Smooth muscle cell (in vitro differentiated cells): ENCODE results near the gene GFRA1. TPM values are rescaled to one million over a fixed set of nuclear protein-coding genes. Genes with fewer than 3 reads are reported as not detected.

Experiments
- DNase-seq: peaks from one replicate; lab custom pipeline; 2025; ENCODE audit not compliant: unreplicated experiment; lab: John Stamatoyannopoulos, UW
- H2AFZ ChIP-seq: fragments of 200-600 bp; sonication (generic); 2 replicates; pipeline ENCODE4 v1.6.0; 2016; ENCODE audit warnings: antibody characterized with exemption, low read depth, mild to moderate bottlenecking
- H3F3A ChIP-seq: fragments of 200-600 bp; sonication (generic); 2 replicates; pipeline ENCODE4 v1.6.0; 2017; ENCODE audit warnings: antibody characterized with exemption, low read depth
- H3K27ac ChIP-seq: fragments of 200-600 bp; sonication (generic); 2 replicates; pipeline ENCODE4 v1.5.1; 2016; ENCODE audit warnings: low read depth, mild to moderate bottlenecking
- H3K27me3 ChIP-seq: fragments of 200-600 bp; sonication (generic); 2 replicates; pipeline ENCODE4 v1.6.1; 2016; ENCODE audit warnings: low read depth, mild to moderate bottlenecking
- H3K36me3 ChIP-seq: fragments of 200-600 bp; sonication (generic); 2 replicates; pipeline ENCODE4 v1.5.1; 2016; ENCODE audit warnings: low read depth
- H3K4me1 ChIP-seq: fragments of 200-600 bp; sonication (generic); 2 replicates; pipeline ENCODE4 v1.5.1; 2016; ENCODE audit warnings: low read depth
- H3K4me2 ChIP-seq: fragments of 200-600 bp; sonication (generic); 2 replicates; pipeline ENCODE4 v1.6.0; 2016; ENCODE audit warnings: mild to moderate bottlenecking
- H3K4me3 ChIP-seq: fragments of 200-600 bp; sonication (generic); 2 replicates; pipeline ENCODE4 v1.5.1; 2016; ENCODE audit warnings: mild to moderate bottlenecking
- H3K79me2 ChIP-seq: fragments of 200-600 bp; sonication (generic); 2 replicates; pipeline ENCODE4 v1.6.0; 2016; ENCODE audit warnings: low read depth, mild to moderate bottlenecking
- H3K9ac ChIP-seq: fragments of 200-600 bp; sonication (generic); 2 replicates; pipeline ENCODE4 v1.6.0; 2016; ENCODE audit warnings: low read depth
- H3K9me3 ChIP-seq: fragments of 200-600 bp; sonication (generic); replicated peaks from 2 replicates; pipeline ENCODE4 v1.5.1; 2016; ENCODE audit warnings: low read depth
- H4K20me1 ChIP-seq: fragments of 200-600 bp; sonication (generic); 2 replicates; pipeline ENCODE4 v1.6.0; 2016; ENCODE audit warnings: low read depth
- CTCF ChIP-seq: fragments of 200-600 bp; sonication (generic); IDR thresholded peaks from 2 replicates; pipeline ENCODE4 v1.5.1; 2017; ENCODE audit warnings: borderline replicate concordance, mild to moderate bottlenecking, antibody characterized with exemption; ENCODE audit not compliant: insufficient read depth, poor library complexity, severe bottlenecking
- WGBS: methylation state at CpG from one replicate; pipeline ENCODE4 v1.1.7; 2016; ENCODE audit warnings: low lambda C conversion rate; 5-methylcytosine and 5-hydroxymethylcytosine counted together
- polyA plus RNA-seq: library from polyadenylated mRNA; unstranded; fragments of >200 nt; fragmentation: Nextera tagmentation; extraction: Ambion mirVana; gene quantifications from 2 replicates; pipeline ENCODE4 v1.2.1, GENCODE V29; 2016
- total RNA-seq: library from RNA; depleted of rRNA; stranded (reverse); fragments of >200 nt; gene quantifications from 2 replicates; pipeline ENCODE4 v1.2.3, GENCODE V29; 2014

Gene GFRA1
- total and polyA plus RNA-seq, 2 experiments from 2014 or later: 1.3 to 1.9 TPM

- Histone ChIP-seq H3K79me2 (no peaks in the 10 kb centered on the region), H3K4me2 (no peak overlapping the region), H2AFZ (no peak overlapping the region), H3F3A (no peaks in the 10 kb centered on the region), H3K4me1 (peaks cover 6% of the 10 kb centered on the region), H3K4me3 (no peak overlapping the region), H4K20me1 (no peaks in the 10 kb centered on the region), H3K36me3 (no peaks in the 10 kb centered on the region), H3K27ac (no peak overlapping the region), H3K9ac (no peak overlapping the region), H3K9me3 (no peaks in the 10 kb centered on the region), H3K27me3 (no peaks in the 10 kb centered on the region)
- TF ChIP-seq CTCF: no peak
- DNase-seq: no peak
- 65% methylated on average over 5 of the region's 5 CpGs for WGBS
Observed at GRCh38 chr10:116101616-116102315, 171.2 kb downstream of the GFRA1 start.

GRCh38 chr10:116100984-116101383 lies 172.0 kb downstream of the GFRA1 start:
- H2AFZ ChIP-seq: no peak overlapping the region
- no peaks in the 10 kb centered on the region for H3F3A ChIP-seq
- no peaks in the 10 kb centered on the region for H4K20me1 ChIP-seq
- no peak overlapping the region for H3K27ac ChIP-seq
- 92% methylated on average over 3 of the region's 3 CpGs for WGBS
- H3K4me2 ChIP-seq: no peak overlapping the region
- DNase-seq: no peak
- H3K4me1 ChIP-seq: peaks cover 6% of the 10 kb centered on the region
- H3K27me3 ChIP-seq: no peaks in the 10 kb centered on the region
- no peaks in the 10 kb centered on the region for H3K9me3 ChIP-seq
- H3K4me3 ChIP-seq: no peak overlapping the region
- H3K36me3 ChIP-seq: no peaks in the 10 kb centered on the region
- no peak overlapping the region for H3K9ac ChIP-seq
- no peaks in the 10 kb centered on the region for H3K79me2 ChIP-seq
- TF ChIP-seq CTCF: no peak

- Histone ChIP-seq H3K9ac (no peak overlapping the region), H3K79me2 (no peaks in the 10 kb centered on the region), H3K9me3 (no peaks in the 10 kb centered on the region), H3K27ac (no peak overlapping the region), H4K20me1 (no peaks in the 10 kb centered on the region), H3K36me3 (no peaks in the 10 kb centered on the region), H3K4me3 (no peak overlapping the region), H3K27me3 (no peaks in the 10 kb centered on the region), H3K4me1 (peaks cover 6% of the 10 kb centered on the region), H3K4me2 (no peak overlapping the region), H3F3A (no peaks in the 10 kb centered on the region), H2AFZ (no peak overlapping the region)
- no peak for DNase-seq
- TF ChIP-seq CTCF: no peak
- 45% methylated on average over 5 of the region's 5 CpGs for WGBS
Observed at GRCh38 chr10:116099023-116099420, 174.0 kb downstream of the GFRA1 start.
